Transverse colon (tissue), 4 donors: ENCODE data around the gene PACSIN1. TPM values are rescaled to one million over a fixed set of nuclear protein-coding genes. Genes with fewer than 3 reads are reported as not detected.

Source experiments
- DNase-seq: peaks from one replicate; pipeline ENCODE4 v3.0.0-alpha.2; 2019
- H3K27ac ChIP-seq, 4 donors: fragments of 200-600 bp; sonication (generic); 2 replicates each; pipeline ENCODE4 v1.5.1; 2016 to 2018; ENCODE audit warnings: inconsistent platforms in 4 of 4
- H3K27me3 ChIP-seq: fragments of 200-600 bp; sonication (generic); 2 replicates; pipeline ENCODE4 v1.5.1; 2017; ENCODE audit warnings: inconsistent platforms
- H3K36me3 ChIP-seq, 4 donors: fragments of 200-600 bp; sonication (generic); 2 replicates each; pipeline ENCODE4 v1.5.1; 2017 to 2019; ENCODE audit warnings: inconsistent platforms in 4 of 4
- H3K4me1 ChIP-seq, 4 donors: fragments of 200-600 bp; sonication (generic); 2 replicates each; pipeline ENCODE4 v1.5.1; 2017 to 2020; ENCODE audit warnings: inconsistent platforms in 4 of 4
- H3K4me3 ChIP-seq, 4 donors: fragments of 200-600 bp; sonication (generic); 1 replicate in 1 of 4; 2 replicates in 3 of 4; pipeline versions ENCODE4 v1.5.1 to v1.6.1; 2017 to 2019; ENCODE audit warnings: inconsistent platforms in 4 of 4
- H3K9me3 ChIP-seq, 2 donors: fragments of 200-600 bp; sonication (generic); 2 replicates each; pipeline ENCODE4 v1.5.1; 2017 to 2019; ENCODE audit warnings: inconsistent platforms in 2 of 2
- EP300 ChIP-seq: sonication (generic); formaldehyde crosslinking; IDR thresholded peaks from one replicate; pipeline ENCODE4 v1.6.1; 2017; ENCODE audit warnings: antibody characterized with exemption, low read depth
- POLR2A ChIP-seq: fragments of 450-650 bp; IDR thresholded peaks from one replicate; pipeline ENCODE4 v1.6.1; 2016; ENCODE audit warnings: antibody characterized with exemption, mild to moderate bottlenecking, moderate library complexity
- POLR2AphosphoS5 ChIP-seq, 3 donors: sonication (generic); formaldehyde crosslinking; IDR thresholded peaks; one replicate each; pipeline ENCODE4 v1.6.1; 2016; ENCODE audit warnings: antibody characterized with exemption in 3 of 3
- WGBS, 2 donors: methylation state at CpG; one replicate each; pipeline ENCODE4 v1.1.5; 2018; ENCODE audit warnings: low coverage in 1 of 2; 5-methylcytosine and 5-hydroxymethylcytosine counted together
- in situ Hi-C, 4 donors: fragments of 200-750 bp; cut with MboI; loops; one replicate each; pipeline versions ENCODE4 v1.15.0 to v1.15.1; 2017; ENCODE audit warnings: low sequenced_read_pairs in 3 of 4, low pct_ligation_motif_present in 1 of 4, low pct_unique_long_range_greater_than_20kb in 1 of 4
- intact Hi-C: fragments of 100-400 bp; cut with DNase I; formaldehyde crosslinking; loops from one replicate; pipeline ENCODE4 v1.15.1; 2023; ENCODE audit warnings: low total_unique reads
- total RNA-seq, 4 donors: library from RNA; depleted of rRNA; stranded (reverse); fragments of >200 nt; gene quantifications; one replicate each; pipeline ENCODE4 v1.1.0, GENCODE V29; 2016
- TF ChIP-seq, protein P1 (sequence below), 5 experiments: fragments of 200-600 bp in 3 of 5; fragments of 450-650 bp in 2 of 5; sonication (generic) in 3 of 5; IDR thresholded peaks; 1 replicate in 2 of 5; 2 replicates in 3 of 5; pipeline ENCODE4 v1.5.1; 2016 to 2017; ENCODE audit warnings: antibody characterized with exemption in 5 of 5, inconsistent platforms in 3 of 5, mild to moderate bottlenecking in 2 of 5, moderate library complexity in 1 of 5

PACSIN1 gene
- total RNA-seq, 4 donors from 2014 or later, result 0.27 to 1.9 TPM; not detected in 2

DNA sequence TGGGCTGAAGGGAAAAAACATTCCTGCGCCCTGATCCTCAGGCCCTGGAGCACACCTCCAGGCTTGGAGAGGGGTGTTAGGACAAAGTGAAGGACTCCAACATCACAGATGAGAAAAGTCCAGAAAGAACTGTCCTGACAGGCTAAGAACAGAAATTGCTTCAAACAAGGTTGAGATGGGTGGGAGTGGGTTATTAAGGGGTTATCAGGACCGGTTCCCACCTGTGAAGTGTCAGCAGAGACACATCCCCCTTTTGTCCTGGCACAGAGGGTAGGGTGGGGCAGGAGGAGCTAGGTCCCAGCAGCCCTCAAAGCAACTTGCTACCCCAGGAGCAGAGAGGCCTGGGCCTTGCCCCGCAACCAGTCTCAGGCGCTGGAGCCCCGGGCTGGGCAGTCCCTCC, 86.7 kb downstream of the PACSIN1 start:
- Histone ChIP-seq H3K9me3 (no peaks in the 10 kb centered on the region), H3K4me3 (no peak overlapping the region), H3K4me1 (peaks cover under 1 to 21% (median 15%) of the 10 kb centered on the region in 4 donors), H3K27me3 (no peaks in the 10 kb centered on the region), H3K27ac (no peak overlapping the region), H3K36me3 (no peaks in the 10 kb centered on the region)
- intact Hi-C loops, result no loop called here
- in situ Hi-C loops, result no loop called here
- 71 to 90% methylated on average over 1 to 4 of the region's 5 CpGs for WGBS, 2 donors
- DNase-seq, result no peak
- TF ChIP-seq POLR2A, result no peak
- no peak for TF ChIP-seq POLR2AphosphoS5 (IDR thresholded peaks at IDR 0.05)
- TF ChIP-seq EP300, result no peak
- TF ChIP-seq, protein P1, sequence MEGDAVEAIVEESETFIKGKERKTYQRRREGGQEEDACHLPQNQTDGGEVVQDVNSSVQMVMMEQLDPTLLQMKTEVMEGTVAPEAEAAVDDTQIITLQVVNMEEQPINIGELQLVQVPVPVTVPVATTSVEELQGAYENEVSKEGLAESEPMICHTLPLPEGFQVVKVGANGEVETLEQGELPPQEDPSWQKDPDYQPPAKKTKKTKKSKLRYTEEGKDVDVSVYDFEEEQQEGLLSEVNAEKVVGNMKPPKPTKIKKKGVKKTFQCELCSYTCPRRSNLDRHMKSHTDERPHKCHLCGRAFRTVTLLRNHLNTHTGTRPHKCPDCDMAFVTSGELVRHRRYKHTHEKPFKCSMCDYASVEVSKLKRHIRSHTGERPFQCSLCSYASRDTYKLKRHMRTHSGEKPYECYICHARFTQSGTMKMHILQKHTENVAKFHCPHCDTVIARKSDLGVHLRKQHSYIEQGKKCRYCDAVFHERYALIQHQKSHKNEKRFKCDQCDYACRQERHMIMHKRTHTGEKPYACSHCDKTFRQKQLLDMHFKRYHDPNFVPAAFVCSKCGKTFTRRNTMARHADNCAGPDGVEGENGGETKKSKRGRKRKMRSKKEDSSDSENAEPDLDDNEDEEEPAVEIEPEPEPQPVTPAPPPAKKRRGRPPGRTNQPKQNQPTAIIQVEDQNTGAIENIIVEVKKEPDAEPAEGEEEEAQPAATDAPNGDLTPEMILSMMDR (IDR thresholded peaks at IDR 0.05), result no peak

DNA sequence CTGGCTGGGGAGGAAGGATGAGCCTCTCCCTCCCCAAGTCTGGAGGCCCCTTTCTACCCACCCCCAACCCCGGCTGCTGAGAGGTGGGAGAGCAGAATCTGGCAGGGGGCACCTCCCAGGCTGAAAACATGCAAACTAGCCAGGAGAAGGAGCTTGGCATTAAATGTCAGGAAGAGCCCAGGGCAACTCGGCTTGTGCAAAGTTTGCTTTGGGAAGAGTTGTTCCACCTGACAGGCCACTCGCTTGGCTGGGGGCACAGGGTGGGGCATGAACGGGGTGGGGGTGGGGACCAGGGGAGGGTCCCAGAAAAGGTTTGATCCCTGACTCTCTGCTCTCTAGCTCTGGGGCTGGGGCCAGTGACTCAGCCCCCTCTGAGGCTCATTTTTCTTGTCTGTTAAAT, 87.3 kb downstream of the PACSIN1 start:
- Histone ChIP-seq H3K27ac (peak overlapping the region in 2 of 4 donors; percentile 16 to 26), H3K36me3 (no peaks in the 10 kb centered on the region), H3K27me3 (no peaks in the 10 kb centered on the region), H3K4me3 (no peak overlapping the region), H3K9me3 (peaks cover 0 to 2% of the 10 kb centered on the region in 2 donors), H3K4me1 (peaks cover 0 to 17% (median 11%) of the 10 kb centered on the region in 4 donors)
- DNase-seq, result no peak
- intact Hi-C loops, result no loop called here
- in situ Hi-C loops, result no loop called here
- 70% methylated on average over 4 of the region's 4 CpGs; no CpG with 5 or more reads in 1 of the 2 donors for WGBS, 2 donors
- no peak for TF ChIP-seq POLR2AphosphoS5 (IDR thresholded peaks at IDR 0.05)
- TF ChIP-seq, protein P1 (IDR thresholded peaks at IDR 0.05), result no peak

DNA sequence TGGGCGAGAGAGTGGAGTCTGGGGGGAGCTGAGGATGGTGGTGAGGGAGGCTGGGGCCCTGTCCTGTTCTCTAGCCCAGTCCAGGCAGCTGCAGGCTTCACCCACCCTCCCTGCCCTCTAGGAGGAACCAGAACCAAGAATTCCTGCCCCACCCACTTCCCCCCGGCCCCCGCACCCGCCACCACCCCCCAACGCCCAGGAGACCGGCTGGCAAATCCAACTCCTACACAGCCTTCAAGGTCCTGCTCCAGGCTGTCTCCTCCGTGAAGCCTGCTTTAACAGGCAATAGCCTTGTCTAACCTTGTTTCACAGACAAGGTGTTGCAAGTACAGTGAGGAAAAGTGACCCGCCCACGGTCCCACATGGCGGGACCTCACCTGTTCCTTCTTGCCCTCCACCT, 87.9 kb downstream of the PACSIN1 start:
- H3K4me3 ChIP-seq, result peak overlapping the region in 1 of 4 donors; percentile 39
- WGBS, 2 donors, result 68% methylated on average over 10 of the region's 10 CpGs; no CpG with 5 or more reads in 1 of the 2 donors
- intact Hi-C loops (no loop called here), in situ Hi-C loops (no loop called here)
- no peak for TF ChIP-seq EP300
- no peak for TF ChIP-seq POLR2AphosphoS5 (IDR thresholded peaks at IDR 0.05)
- no peak for TF ChIP-seq POLR2A
- TF ChIP-seq, protein P1 (IDR thresholded peaks at IDR 0.05), result no peak
- peaks cover 0 to 13% (median 9%) of the 10 kb centered on the region in 4 donors for H3K4me1 ChIP-seq
- no peaks in the 10 kb centered on the region for H3K27me3 ChIP-seq
- H3K36me3 ChIP-seq, result no peaks in the 10 kb centered on the region
- DNase-seq, result no peak
- H3K27ac ChIP-seq, result peak overlapping the region in 2 of 4 donors; percentile 16 to 26
- H3K9me3 ChIP-seq, result peaks cover 0 to 5% of the 10 kb centered on the region in 2 donors

DNA sequence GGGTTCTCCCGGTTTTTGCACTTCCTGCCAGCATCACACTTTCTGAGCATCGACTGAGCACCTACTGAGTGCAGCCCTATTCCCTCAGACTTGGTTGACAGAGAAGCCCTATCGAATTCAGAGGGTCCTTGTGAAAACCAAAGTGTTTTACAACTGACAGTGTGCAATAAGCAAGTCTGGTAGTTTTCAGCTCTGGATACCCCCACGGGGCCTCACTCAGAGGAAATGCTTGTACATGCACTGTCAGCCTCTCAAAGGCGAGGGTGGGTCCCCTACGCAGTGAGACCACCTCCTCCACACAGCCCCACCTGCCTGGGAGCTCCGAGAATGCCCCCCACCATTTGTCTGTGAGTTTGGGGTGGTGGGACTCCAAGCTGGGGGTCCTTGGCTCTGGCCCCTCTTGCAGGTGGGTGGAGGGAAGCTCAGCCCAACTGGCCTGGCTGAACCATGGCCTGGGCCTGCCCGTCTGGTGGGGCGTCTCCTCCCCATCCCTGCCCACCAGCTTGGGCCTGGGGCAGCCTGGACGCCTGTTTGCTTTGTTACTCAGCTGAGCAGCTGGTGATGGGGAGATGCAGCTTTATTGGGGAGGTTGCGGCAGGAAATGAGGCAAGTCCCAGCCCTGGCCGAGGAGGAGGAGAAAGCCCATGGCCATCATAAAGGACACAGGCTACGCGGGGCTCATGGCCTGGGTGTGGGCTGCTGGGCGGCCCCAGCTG, 88.6 kb downstream of the PACSIN1 start:
- H3K4me1 ChIP-seq, result peaks cover 0 to 13% (median 9%) of the 10 kb centered on the region in 4 donors
- H3K36me3 ChIP-seq, result no peaks in the 10 kb centered on the region
- TF ChIP-seq POLR2AphosphoS5 (IDR thresholded peaks at IDR 0.05), result no peak
- TF ChIP-seq, protein P1 (IDR thresholded peaks at IDR 0.05), result no peak
- TF ChIP-seq EP300, result no peak
- TF ChIP-seq POLR2A, result no peak
- H3K27ac ChIP-seq, result peak overlapping the region in 1 of 4 donors; percentile 78
- in situ Hi-C loops (no loop called here), intact Hi-C loops (no loop called here)
- 10 to 50% methylated on average over 2 to 15 of the region's 15 CpGs for WGBS, 2 donors
- H3K4me3 ChIP-seq, result peak overlapping the region in 2 of 4 donors; percentile 17 to 39
- DNase-seq, result no peak
- no peaks in the 10 kb centered on the region for H3K27me3 ChIP-seq
- H3K9me3 ChIP-seq, result peaks cover 0 to 5% of the 10 kb centered on the region in 2 donors
